ENCODE results near the gene ARHGEF1.
A peak's percentile ranks its signal among the peaks of the same experiment; 100 is the strongest.

Gene ARHGEF1, protein sequence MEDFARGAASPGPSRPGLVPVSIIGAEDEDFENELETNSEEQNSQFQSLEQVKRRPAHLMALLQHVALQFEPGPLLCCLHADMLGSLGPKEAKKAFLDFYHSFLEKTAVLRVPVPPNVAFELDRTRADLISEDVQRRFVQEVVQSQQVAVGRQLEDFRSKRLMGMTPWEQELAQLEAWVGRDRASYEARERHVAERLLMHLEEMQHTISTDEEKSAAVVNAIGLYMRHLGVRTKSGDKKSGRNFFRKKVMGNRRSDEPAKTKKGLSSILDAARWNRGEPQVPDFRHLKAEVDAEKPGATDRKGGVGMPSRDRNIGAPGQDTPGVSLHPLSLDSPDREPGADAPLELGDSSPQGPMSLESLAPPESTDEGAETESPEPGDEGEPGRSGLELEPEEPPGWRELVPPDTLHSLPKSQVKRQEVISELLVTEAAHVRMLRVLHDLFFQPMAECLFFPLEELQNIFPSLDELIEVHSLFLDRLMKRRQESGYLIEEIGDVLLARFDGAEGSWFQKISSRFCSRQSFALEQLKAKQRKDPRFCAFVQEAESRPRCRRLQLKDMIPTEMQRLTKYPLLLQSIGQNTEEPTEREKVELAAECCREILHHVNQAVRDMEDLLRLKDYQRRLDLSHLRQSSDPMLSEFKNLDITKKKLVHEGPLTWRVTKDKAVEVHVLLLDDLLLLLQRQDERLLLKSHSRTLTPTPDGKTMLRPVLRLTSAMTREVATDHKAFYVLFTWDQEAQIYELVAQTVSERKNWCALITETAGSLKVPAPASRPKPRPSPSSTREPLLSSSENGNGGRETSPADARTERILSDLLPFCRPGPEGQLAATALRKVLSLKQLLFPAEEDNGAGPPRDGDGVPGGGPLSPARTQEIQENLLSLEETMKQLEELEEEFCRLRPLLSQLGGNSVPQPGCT

GRCh38 chr19:41882568-41883462, at the start of gene ARHGEF1:
TSS of gene ARHGEF1 (plus strand) at chr19:41883184. CDS start at chr19:41888083, 4,899 bp downstream.
- FAIRE-seq = no peak

DNA sequence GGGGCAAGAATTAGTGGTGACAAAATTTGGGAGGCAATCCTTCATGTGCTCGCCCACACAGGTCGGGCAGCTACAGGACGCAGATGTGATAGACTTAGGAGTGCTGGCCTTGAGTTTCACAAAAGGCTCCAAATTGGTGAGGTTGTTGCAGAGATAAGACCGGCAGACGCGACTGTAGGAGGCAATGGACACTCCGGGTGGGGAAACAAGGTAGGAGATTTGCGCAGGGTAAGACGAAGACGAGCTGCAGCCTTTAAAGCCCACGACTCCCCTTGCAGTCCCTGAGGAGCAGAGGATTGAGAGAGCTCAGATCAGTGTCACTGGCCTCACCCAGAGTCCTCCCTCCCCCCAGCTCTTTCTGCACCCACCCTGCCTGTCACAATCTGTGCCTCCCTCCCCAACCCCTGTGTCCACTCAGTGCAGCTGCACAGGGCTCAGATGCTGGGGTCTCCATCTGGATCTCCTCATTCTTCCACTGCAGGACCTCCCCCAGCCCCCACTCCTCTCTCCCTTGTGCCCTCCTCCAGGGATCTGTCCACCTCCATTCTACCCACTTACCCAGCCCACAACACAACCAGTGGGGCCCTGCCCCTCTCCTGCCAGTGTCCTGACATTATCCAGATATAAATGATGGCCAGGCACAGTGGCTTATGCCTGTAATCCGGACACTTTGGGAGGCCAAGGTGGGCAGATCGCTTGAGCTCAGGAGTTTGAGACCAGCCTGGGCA, 44.8 kb upstream of the ARHGEF1 start:
- no peak for FAIRE-seq

DNA sequence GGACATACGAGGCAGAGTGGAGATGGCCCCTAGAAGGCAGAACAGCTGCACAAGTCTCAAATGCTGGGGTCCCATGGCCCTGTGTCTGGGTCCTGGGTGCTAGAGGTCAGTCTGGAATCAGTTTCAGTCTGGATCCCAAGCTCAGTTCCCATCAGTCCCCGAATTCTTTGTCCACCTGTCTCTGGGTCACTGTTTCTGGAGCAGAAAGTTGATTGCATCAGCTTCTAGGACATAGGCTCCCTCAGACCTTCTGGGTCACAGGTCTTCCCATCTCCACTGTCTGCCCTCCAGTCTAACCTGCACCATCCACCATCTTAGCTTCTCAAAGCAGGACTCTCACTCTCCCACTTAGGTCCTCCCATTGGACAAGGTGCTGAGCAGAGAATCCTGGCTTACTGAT, 43.8 kb upstream of the ARHGEF1 start:
- FAIRE-seq = no peak

DNA sequence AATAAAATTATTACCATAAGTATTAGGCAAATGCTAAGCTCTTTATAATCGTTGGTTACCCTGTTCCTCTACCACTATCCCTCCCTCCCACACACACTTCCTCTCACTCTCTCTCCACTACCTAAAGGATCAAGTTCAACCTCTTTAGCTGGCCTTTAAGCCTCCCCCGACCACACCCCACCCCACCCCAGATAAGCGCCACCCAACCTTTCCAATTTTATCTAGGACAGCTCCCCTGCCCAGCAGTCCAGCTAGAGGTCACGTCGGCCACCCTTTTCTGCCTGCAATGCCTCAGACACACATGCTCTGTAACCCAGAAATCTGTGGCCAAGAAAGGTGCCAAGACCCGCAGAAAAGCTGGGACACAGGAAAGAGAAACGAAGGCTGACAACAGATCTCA, 39.6 kb upstream of the ARHGEF1 start:
- no peak for FAIRE-seq

- no peak for FAIRE-seq
These were observed 38.4 kb upstream of the ARHGEF1 start, which contains the start of gene LYPD4 for GRCh38 chr19:41844601-41845000. TSS of gene LYPD4 (minus strand) at chr19:41844683. CDS start at chr19:41839285, 5,398 bp downstream.

GRCh38 chr19:41845001-41845050, 38.2 kb upstream of the ARHGEF1 start, which contains the start of gene DMRTC2:
TSS of gene DMRTC2 (plus strand) at chr19:41845042. CDS start at chr19:41847429, 2,387 bp downstream.
- FAIRE-seq = no peak

DNA sequence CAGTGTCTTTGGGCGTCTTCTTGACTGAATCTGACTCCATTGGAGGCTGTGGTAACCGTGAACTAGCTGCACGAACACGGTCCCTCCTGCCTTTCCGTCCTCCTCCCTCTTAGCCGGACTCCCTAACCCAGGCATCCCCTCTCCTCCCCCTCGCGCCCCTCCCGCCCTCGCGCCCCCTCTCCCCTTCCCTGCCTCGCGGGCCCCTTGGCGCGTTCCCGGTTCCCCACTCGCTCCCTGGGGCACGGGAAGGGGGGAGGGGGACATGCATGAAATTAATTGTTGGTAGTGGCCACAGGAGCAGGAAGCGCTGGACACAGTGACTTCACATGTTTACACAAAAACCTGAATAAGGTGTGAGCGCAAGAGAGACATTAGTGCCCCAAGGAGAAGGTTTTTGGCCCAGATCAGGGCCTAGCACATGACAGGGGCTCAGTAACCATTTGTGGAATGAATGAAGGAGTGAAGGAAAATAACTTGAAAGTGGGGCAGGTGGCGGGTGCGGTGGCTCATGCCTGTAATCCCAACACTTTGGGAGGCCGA, 37.9 kb upstream of the ARHGEF1 start:
- no peak for FAIRE-seq

DNA sequence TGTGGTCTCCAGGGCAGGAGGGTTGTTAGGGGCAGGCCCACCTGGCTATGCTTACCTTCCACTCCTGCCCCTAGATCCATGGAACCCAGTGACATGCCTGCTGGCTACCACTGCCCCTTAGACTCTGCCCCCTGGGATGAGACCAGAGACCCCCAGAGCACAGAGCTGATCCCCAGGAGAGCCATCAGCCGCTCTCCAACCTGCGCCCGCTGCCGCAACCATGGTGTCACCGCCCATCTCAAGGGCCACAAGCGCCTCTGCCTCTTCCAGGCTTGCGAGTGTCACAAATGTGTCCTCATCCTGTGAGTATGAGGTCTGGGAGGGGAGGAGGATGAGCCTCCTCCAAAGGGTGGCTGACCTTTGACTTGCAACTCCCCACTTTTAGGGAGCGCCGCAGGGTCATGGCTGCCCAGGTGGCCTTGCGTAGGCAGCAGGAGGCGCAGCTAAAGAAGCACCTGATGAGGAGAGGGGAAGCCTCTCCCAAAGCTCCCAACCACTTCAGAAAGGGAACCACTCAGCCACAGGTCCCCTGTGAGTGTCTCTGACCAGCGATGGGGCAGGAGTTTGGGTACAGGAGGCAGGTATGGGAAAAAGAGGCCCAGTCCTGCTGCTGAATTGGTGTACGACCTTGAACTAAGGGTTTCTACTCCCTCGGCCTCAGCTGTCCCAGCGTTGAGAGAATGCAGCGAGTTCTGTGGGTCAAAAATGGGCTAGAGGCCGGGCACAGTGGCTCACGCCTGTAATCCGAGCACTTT, 35.5 kb upstream of the ARHGEF1 start:
- no peak for FAIRE-seq

DNA sequence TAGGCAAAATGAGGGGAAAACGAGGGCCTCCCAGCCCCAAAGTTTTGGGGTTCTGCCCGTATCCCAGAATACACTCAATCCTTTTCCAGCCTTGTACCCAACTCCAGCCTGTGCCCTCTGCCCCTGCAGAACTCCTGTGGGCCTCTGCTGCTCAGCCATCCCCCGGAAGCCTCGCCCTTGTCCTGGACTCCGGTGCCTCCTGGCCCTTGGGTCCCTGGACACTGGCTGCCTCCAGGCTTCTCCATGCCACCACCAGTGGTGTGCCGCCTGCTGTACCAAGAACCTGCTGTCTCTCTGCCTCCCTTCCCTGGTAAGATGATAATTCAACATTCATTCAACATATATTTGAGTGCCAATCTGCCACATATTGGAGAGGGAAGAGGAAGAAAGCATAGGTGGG, 34.3 kb upstream of the ARHGEF1 start:
- FAIRE-seq = no peak

DNA sequence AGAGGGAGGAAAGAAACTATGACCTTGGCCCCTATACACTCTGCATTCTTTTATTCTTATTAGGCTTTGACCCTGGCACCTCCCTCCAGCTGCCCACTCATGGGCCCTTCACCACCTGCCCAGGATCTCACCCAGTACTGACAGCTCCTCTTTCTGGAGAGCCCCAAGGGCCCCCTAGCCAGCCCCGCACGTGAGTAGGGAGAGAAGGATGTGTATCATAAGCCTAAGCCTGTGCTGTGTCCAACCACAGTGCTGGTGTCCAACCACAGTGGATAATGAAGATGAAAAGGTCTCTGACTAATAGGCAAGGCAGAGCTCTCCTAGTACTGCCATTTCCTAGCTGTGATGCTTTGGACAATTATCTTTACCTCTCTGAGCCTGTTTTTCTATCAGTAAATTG, 33.9 kb upstream of the ARHGEF1 start:
- no peak for FAIRE-seq

DNA sequence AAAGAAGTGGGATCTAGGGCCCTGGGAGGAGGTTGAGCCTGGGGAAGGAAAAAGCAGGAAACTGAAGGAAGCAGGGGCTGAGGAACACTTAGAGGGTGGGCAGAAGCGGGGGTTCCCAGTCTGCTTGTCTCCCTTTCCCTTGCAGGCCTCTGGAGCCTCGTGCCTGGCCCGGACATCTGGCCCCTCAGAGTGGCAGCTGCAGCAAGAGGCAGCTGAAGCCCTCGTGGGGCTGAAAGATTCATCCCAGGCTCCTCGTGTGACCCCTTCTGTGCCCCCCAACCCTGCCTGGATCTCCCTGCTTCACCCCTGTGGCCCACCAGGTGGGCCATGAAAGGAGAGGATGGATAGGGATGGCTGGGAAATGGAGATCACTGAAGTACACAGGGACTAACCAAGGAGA, 32.6 kb upstream of the ARHGEF1 start:
- no peak for FAIRE-seq

GRCh38 chr19:41851456-41851855, 31.5 kb upstream of the ARHGEF1 start:
- no peak for FAIRE-seq

DNA sequence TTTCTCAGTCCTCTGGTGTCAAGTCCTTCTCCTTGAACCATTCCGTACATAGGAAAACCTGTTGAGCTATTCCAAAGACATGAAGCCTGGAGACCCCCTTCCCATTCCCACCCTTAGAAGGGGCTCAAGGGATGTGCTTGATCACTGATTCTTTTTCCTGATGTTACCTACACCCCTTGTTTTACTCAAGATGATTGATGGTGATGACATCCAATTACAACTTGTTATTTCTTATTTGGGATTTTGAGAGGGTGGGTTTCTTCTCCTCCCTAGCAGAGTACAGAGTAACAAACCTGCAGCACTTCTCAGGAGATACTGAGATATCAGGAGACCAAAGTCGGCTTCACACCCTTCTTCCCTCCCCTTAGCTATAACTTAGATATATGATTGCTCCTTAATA, 29.6 kb upstream of the ARHGEF1 start:
- no peak for FAIRE-seq

DNA sequence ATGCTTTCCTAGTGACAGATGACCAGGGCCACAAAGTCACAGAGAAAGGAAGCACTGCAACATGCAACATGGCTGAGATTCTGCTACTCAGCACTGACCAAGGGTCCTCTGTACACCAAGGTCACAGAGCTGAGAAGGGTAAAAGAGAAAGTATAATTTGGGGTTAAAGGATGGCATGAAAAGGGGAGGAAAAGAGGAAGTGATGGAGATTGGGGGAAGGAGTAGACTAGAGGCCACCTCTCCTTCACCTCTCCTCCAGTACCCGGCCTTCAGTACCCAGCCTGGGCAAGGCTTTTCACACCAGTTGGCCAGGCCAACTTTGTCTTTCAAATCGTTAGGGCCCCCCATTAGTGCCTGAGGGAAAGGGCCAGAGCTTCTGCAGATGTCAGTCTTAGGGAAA, 29.2 kb upstream of the ARHGEF1 start:
- FAIRE-seq = no peak

GRCh38 chr19:41859213-41859617, 23.8 kb upstream of the ARHGEF1 start:
- FAIRE-seq = no peak

GRCh38 chr19:41859618-41860418, 23.2 kb upstream of the ARHGEF1 start, which contains the start of gene RPS19:
TSS of gene RPS19 (plus strand) at chr19:41860255. CDS start at chr19:41860775, 520 bp downstream.
- FAIRE-seq = peak; percentile 90

DNA sequence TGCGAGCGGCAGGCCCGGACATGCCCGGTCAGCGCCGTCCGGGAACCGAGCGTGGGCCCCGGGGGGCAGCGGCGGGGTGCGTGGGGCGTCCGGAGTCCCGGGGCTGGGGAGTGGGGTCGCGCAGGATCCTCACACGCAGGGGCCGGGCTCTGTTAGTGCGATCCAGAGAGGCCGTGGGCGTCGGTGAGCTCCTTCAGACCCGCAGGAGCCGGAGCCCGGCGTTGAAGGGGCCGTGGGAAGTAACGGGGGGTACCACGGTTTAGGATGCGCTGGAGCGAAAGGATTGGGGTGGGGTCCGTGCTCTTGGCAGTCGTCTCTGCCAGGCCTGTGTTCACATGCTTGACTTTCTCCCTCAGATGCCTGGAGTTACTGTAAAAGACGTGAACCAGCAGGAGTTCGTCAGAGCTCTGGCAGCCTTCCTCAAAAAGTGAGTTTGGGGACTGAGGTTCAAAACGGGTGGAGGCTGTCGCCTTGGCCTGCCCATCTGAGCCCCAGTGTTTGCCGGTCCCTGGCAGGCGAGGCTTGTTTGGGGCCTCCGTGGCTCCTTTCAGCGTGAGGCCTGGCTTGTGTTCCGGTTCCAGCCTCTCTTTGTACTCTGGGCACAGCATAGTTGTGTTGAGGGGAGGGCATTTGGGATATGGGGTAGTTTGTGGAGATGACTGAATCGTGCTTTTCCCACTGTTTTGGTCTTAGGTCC, 22.4 kb upstream of the ARHGEF1 start:
- FAIRE-seq = no peak

GRCh38 chr19:41861116-41861768, 21.7 kb upstream of the ARHGEF1 start:
- no peak for FAIRE-seq

GRCh38 chr19:41861846-41862245, 21.1 kb upstream of the ARHGEF1 start:
- FAIRE-seq = no peak
